ENCODE results near the gene TUBA3D. TPM values are rescaled to one million over a fixed set of nuclear protein-coding genes. Genes with fewer than 3 reads are reported as not detected.
A peak's percentile ranks its signal among the peaks of the same experiment; 100 is the strongest.

The TUBA3D gene
- total and polyA plus RNA-seq, 2 of the 13 experiments (the other 11 are each of a cell fraction or from before 2014, with no cell fraction given) = not detected

DNA sequence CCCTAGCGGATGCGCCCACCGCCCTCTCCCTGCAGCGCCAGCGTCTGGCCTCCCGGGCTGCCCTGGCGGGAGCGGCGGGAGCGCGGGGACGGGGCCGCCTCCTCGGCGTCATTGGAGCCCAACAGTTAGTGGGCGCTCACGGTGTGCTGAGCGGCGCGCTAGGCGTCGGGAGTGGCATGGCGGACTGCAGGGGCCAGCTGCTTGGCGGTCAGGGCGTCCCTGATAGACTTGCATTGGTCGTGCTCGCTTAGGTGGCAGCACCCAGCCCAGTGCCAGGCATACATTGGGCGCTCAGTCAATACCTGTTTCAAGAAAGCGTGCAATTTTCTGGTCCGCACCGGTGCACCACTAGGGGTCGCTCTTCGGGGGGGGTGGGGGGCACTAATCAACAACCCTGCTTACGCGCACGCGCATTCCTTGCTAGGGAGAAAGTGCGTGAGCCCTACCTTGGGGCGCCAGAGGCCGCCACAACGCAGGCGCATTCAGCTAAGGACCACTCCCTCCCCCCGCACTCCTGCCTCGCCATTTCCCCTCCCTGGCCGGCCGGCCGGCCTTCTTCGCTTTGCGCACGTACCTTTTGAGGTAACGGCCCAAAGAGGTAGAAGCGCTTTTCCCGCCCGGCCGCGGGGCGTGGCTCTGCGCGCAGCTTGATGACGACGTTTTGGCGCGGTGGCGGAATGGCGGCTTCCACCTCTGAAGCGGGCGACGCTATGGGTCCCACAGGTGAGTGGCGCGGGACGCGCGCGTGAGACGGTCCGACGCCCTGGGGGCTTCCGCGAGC lies 16.7 kb downstream of the TUBA3D start (continued):
- TF ChIP-seq ZNF292 (CRISPR knock-in tag; IDR thresholded peaks at IDR 0.05; ENCODE audit: borderline replicate concordance, low read depth) (0 out of 2 replicates have a peak, but pooled peaks have one; percentile 46), ZNF317 (CRISPR knock-in tag; IDR thresholded peaks at IDR 0.05) (peak; percentile 80; the same call in 1 of the 2 replicates), SP5 (CRISPR knock-in tag; IDR thresholded peaks at IDR 0.05; ENCODE audit: borderline replicate concordance, low read depth) (peak; percentile 71; the same call in 1 of the 2 replicates), SMYD3 (CRISPR knock-in tag; IDR thresholded peaks at IDR 0.05) (0 out of 2 replicates have a peak, but pooled peaks have one; percentile 14), ZNF563 (CRISPR knock-in tag; IDR thresholded peaks at IDR 0.05) (no peak), GTF2F1 (IDR thresholded peaks at IDR 0.05; ENCODE audit: low read length) (no peak), ZNF816 (CRISPR knock-in tag; IDR thresholded peaks at IDR 0.05; ENCODE audit: borderline replicate concordance) (peak; percentile 65; the same call in 1 of the 2 replicates), TGIF2 (CRISPR knock-in tag; IDR thresholded peaks at IDR 0.05) (peak; percentile 60; the same call in 1 of the 2 replicates), ZNF143 (CRISPR knock-in tag; IDR thresholded peaks at IDR 0.05) (peak; percentile 55; the same call in 1 of the 2 replicates), ZNF703 (CRISPR knock-in tag; IDR thresholded peaks at IDR 0.05; ENCODE audit: borderline replicate concordance) (peak; percentile 58; the same call in 1 of the 2 replicates), STAG1 (CRISPR knock-in tag; IDR thresholded peaks at IDR 0.05) (no peak), ZNF446 (CRISPR knock-in tag; IDR thresholded peaks at IDR 0.05) (no peak), SOX13 (IDR thresholded peaks at IDR 0.05) (peak; percentile 27; the same call in 1 of the 2 replicates), SOX13 (CRISPR knock-in tag; conservative IDR thresholded peaks at IDR 0.05 in 1 of 2, IDR thresholded peaks at IDR 0.05 in 1 of 2) (peak in 1 of 2 experiments; percentile 33; a peak in 1 of 4 replicates), ZNF589 (CRISPR knock-in tag; conservative IDR thresholded peaks at IDR 0.05) (no peak), KAT7 (CRISPR knock-in tag; IDR thresholded peaks at IDR 0.05; ENCODE audit: borderline replicate concordance) (peak; percentile 57; the same call in 1 of the 2 replicates), ZFY (CRISPR knock-in tag; IDR thresholded peaks at IDR 0.05) (peak; percentile 76), ELF1 (CRISPR knock-in tag; IDR thresholded peaks at IDR 0.05) (peak; percentile 78), SIN3A (IDR thresholded peaks at IDR 0.05; ENCODE audit: borderline replicate concordance, low read depth, low read length) (peak; percentile 86), MEF2D (CRISPR knock-in tag; IDR thresholded peaks at IDR 0.05) (peak; percentile 69; the same call in 1 of the 2 replicates), IRF2 (CRISPR knock-in tag; IDR thresholded peaks at IDR 0.05) (peak; percentile 62; the same call in 1 of the 2 replicates), MIXL1 (CRISPR knock-in tag; IDR thresholded peaks at IDR 0.05) (no peak)
- TF ChIP-seq, protein P1, sequence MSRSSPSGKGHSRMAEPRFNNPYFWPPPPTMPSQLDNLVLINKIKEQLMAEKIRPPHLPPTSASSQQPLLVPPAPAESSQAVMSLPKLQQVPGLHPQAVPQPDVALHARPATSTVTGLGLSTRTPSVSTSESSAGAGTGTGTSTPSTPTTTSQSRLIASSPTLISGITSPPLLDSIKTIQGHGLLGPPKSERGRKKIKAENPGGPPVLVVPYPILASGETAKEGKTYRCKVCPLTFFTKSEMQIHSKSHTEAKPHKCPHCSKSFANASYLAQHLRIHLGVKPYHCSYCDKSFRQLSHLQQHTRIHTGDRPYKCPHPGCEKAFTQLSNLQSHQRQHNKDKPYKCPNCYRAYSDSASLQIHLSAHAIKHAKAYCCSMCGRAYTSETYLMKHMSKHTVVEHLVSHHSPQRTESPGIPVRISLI (CRISPR knock-in tag; IDR thresholded peaks at IDR 0.05; ENCODE audit: borderline replicate concordance) = no peak
- TF ChIP-seq, protein P2, sequence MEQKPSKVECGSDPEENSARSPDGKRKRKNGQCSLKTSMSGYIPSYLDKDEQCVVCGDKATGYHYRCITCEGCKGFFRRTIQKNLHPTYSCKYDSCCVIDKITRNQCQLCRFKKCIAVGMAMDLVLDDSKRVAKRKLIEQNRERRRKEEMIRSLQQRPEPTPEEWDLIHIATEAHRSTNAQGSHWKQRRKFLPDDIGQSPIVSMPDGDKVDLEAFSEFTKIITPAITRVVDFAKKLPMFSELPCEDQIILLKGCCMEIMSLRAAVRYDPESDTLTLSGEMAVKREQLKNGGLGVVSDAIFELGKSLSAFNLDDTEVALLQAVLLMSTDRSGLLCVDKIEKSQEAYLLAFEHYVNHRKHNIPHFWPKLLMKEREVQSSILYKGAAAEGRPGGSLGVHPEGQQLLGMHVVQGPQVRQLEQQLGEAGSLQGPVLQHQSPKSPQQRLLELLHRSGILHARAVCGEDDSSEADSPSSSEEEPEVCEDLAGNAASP (CRISPR knock-in tag; IDR thresholded peaks at IDR 0.05; ENCODE audit: borderline replicate concordance) = peak; percentile 38; the same call in 1 of the 2 replicates
- TF ChIP-seq, protein P3, sequence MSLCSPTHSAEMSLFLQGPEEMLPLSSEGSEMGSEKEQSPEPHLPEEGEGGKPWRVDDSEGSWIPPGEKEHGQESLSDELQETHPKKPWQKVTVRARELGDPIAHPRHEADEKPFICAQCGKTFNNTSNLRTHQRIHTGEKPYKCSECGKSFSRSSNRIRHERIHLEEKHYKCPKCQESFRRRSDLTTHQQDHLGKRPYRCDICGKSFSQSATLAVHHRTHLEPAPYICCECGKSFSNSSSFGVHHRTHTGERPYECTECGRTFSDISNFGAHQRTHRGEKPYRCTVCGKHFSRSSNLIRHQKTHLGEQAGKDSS (CRISPR knock-in tag; IDR thresholded peaks at IDR 0.05; ENCODE audit: borderline replicate concordance, low read depth) = peak; percentile 30; the same call in 1 of the 2 replicates
- TF ChIP-seq, protein P4, sequence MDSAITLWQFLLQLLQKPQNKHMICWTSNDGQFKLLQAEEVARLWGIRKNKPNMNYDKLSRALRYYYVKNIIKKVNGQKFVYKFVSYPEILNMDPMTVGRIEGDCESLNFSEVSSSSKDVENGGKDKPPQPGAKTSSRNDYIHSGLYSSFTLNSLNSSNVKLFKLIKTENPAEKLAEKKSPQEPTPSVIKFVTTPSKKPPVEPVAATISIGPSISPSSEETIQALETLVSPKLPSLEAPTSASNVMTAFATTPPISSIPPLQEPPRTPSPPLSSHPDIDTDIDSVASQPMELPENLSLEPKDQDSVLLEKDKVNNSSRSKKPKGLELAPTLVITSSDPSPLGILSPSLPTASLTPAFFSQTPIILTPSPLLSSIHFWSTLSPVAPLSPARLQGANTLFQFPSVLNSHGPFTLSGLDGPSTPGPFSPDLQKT (CRISPR knock-in tag; IDR thresholded peaks at IDR 0.05; ENCODE audit: borderline replicate concordance) = no peak

Data from HepG2 (cell line).